Pancreas (tissue), 10 donors: ENCODE measurements around the gene CA4. TPM values are rescaled to one million over a fixed set of nuclear protein-coding genes. Genes with fewer than 3 reads are reported as not detected.
"Not testable (repeated sequence)": the region's sequence is repeated elsewhere in the genome, so short reads cannot be mapped to it uniquely, and the experiment has no call there.

Source experiments
- ATAC-seq, 4 donors: fragments of 200-7000 bp; cut with Tn5 transposase; one replicate each; pipeline versions ENCODE4 v1.8.0 to v1.9.1; 2020; ENCODE audit warnings: mild to moderate bottlenecking in 4 of 4, moderate library complexity in 4 of 4
- DNase-seq, 6 donors: peaks; one replicate each; pipeline ENCODE4 v3.0.0-alpha.2; 2020
- FAIRE-seq: peaks from 2 replicates; lab custom pipeline; 2012; peaks lifted over from hg19 to GRCh38; lab: Jason Lieb, UNC
- H3K27ac ChIP-seq, 4 donors: fragments of 200-600 bp; sonication (generic); 1 replicate in 3 of 4; 2 replicates in 1 of 4; pipeline versions ENCODE4 v1.5.0 to v1.8.0; 2020
- H3K27me3 ChIP-seq, 4 donors: fragments of 200-600 bp; one replicate each; pipeline ENCODE4 v1.8.0; 2021
- H3K36me3 ChIP-seq, 3 donors: fragments of 200-600 bp; sonication (generic) in 1 of 3; one replicate each; pipeline versions ENCODE4 v1.5.0 to v1.8.0; 2020 to 2021
- H3K4me1 ChIP-seq, 3 donors: fragments of 200-600 bp; one replicate each; pipeline ENCODE4 v1.8.0; 2021
- H3K4me3 ChIP-seq, 4 donors: fragments of 200-600 bp; sonication (generic) in 2 of 4; one replicate each; pipeline versions ENCODE4 v1.5.0 to v1.8.0; 2020 to 2021
- H3K9me3 ChIP-seq, 4 donors: fragments of 200-600 bp; one replicate each; pipeline ENCODE4 v1.8.0; 2021
- CTCF ChIP-seq, 4 donors: fragments of 200-600 bp; sonication (generic) in 3 of 4; IDR thresholded peaks; one replicate each; pipeline versions ENCODE4 v1.5.0 to v1.8.0; 2021; ENCODE audit warnings: antibody characterized with exemption in 4 of 4
- WGBS, 2 donors: extraction: QIAGEN DNeasy Blood & Tissue Kit; methylation state at CpG; one replicate each; pipeline ENCODE4 v1.1.7; 2013; 5-methylcytosine and 5-hydroxymethylcytosine counted together
- intact Hi-C, 3 donors: fragments of 100-400 bp; cut with DNase I; formaldehyde crosslinking; loops; one replicate each; pipeline versions ENCODE4 v1.11.1 to v1.14.2; 2022
- polyA plus RNA-seq, 2 donors: library from polyadenylated mRNA; stranded (reverse); fragments of 200-250 nt; gene quantifications; one replicate each; pipeline ENCODE4 v1.2.3, GENCODE V29; 2013
- total RNA-seq, 6 donors: library from RNA; stranded (reverse); fragmentation: NEBNext Ultra II Directional in 4 of 6; extraction: Animal tissue kit (Norgen Biotek cat#: 25700) in 4 of 6; gene quantifications; one replicate each; pipeline versions ENCODE4 v1.2.1 to v1.2.4, GENCODE V29; 2021 to 2023
- donor health status: healthy with polysubstance abuse.
- donor health status: DM: no; HTN: no; CAD: no; lungs with moderate emphysema.
- donor health status: DM: no; HTN: no; CAD: no.
- donor health status: control.
- donor health status: control.
- donor health status: Bipolar disorder and iron deficiency.
- donor health status: DM: yes; HTN: yes; CAD: no.
- donor health status: DM: no; HTN: no; CAD: no.
- donor health status: DM: no; HTN: no; CAD: no.
- donor health status: DM: yes; HTN: yes; CAD: no.

The CA4 gene
- total and polyA plus RNA-seq, 8 donors = 7.5 to 75.7 (median 20.0) TPM

DNA sequence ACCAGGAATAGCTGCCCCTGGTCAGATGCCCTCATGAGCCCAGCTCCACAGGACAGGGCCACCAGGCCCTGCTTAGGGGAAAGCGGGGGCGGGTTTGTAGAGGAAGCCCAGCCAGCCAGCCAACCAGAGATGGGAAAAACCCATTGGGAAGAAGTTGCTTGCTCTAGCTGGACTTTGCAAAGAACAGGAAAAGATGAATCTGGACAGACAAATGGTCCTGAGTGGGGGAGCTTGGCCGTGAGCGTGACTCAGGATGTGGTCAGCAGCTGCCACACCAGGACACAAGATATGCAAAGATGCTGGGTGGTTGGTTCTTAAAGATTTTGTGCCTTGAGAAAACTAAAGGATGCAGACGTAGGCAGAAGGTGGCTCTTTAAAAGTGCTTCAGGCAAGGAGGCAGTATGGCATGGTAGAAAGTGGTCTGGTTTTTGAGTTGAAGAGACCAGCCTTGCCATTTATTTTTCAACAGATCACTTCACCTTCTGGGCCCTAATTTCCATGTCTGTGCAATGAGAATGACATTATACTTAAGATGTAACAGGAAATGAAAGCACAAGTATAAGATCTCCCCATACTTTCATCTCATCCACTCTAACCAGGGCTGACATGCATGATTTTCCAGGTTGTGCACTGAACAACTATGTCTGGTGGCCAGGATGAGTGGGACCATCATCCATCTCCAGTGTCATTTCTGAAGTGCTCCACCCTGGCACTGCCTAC is 43.3 kb upstream of the CA4 start:
- FAIRE-seq (no peak), DNase-seq (no peak), ATAC-seq (no peak)
- H3K9me3 ChIP-seq = no peaks in the 10 kb centered on the region
- WGBS, 2 donors = 88 to 96% methylated on average over 5 of the region's 5 CpGs
- no peak overlapping the region for H3K27ac ChIP-seq
- TF ChIP-seq CTCF (IDR thresholded peaks at IDR 0.05) = no peak
- H3K4me1 ChIP-seq = no peaks in the 10 kb centered on the region
- no peak overlapping the region for H3K4me3 ChIP-seq
- intact Hi-C loops = no loop called here
- H3K27me3 ChIP-seq = no peaks in the 10 kb centered on the region
- no peaks in the 10 kb centered on the region for H3K36me3 ChIP-seq

GRCh38 chr17:60107526-60108257 is 42.1 kb upstream of the CA4 start:
- FAIRE-seq (no peak), ATAC-seq (no peak), DNase-seq (no peak)
- Histone ChIP-seq H3K4me1 (no peaks in the 10 kb centered on the region), H3K36me3 (no peaks in the 10 kb centered on the region), H3K27ac (no peak overlapping the region), H3K4me3 (no peak overlapping the region), H3K27me3 (no peaks in the 10 kb centered on the region), H3K9me3 (no peaks in the 10 kb centered on the region)
- no peak for TF ChIP-seq CTCF (IDR thresholded peaks at IDR 0.05)
- 84 to 86% methylated on average over 10 of the region's 10 CpGs for WGBS, 2 donors
- intact Hi-C loops = no loop called here

DNA sequence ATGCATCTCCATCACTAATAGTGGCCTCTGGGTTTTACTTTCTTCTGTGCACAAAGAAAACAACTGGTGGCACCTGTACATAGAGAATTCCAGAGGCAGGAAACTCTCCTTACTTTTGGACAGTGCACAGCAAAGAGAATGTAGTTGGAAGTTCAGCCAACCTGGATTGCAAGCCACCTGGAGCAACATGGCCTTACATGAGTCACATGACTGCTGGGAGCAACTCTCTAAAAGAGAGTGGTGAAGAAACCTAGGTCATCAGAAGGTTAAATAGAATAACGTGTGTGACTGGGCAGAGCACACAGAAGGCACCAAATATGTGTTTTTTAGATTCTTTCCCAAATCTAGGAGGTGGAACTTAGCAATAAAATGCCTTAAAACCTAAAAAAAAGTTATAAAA is 41.5 kb upstream of the CA4 start:
- intact Hi-C loops, H3K27me3 ChIP-seq, H3K4me3 ChIP-seq, H3K27ac ChIP-seq, H3K4me1 ChIP-seq, H3K36me3 ChIP-seq, ATAC-seq, H3K9me3 ChIP-seq, FAIRE-seq, DNase-seq: not testable (repeated sequence)
- 29 to 30% methylated on average over 1 of the region's 1 CpG for WGBS, 2 donors

GRCh38 chr17:60108712-60109111 is 41.1 kb upstream of the CA4 start:
- DNase-seq = no peak
- no peak for ATAC-seq
- no peaks in the 10 kb centered on the region for H3K9me3 ChIP-seq
- FAIRE-seq = no peak
- H3K4me3 ChIP-seq = no peak overlapping the region
- H3K27ac ChIP-seq = no peak overlapping the region
- WGBS, 2 donors = 78 to 79% methylated on average over 4 of the region's 4 CpGs
- no peaks in the 10 kb centered on the region for H3K36me3 ChIP-seq
- no peaks in the 10 kb centered on the region for H3K27me3 ChIP-seq
- H3K4me1 ChIP-seq = no peaks in the 10 kb centered on the region
- TF ChIP-seq CTCF (IDR thresholded peaks at IDR 0.05) = no peak
- intact Hi-C loops = no loop called here

GRCh38 chr17:60109161-60109560 is 40.6 kb upstream of the CA4 start:
- no peak for DNase-seq
- no peak for ATAC-seq
- Histone ChIP-seq H3K4me1 (no peaks in the 10 kb centered on the region), H3K27me3 (no peaks in the 10 kb centered on the region), H3K27ac (no peak overlapping the region), H3K36me3 (no peaks in the 10 kb centered on the region), H3K4me3 (no peak overlapping the region), H3K9me3 (no peaks in the 10 kb centered on the region)
- TF ChIP-seq CTCF (IDR thresholded peaks at IDR 0.05) = no peak
- FAIRE-seq = no peak
- intact Hi-C loops = no loop called here
- WGBS, 2 donors = 63 to 71% methylated on average over 1 of the region's 1 CpG
